ENCODE data around the gene EPG5. TPM values are rescaled to one million over a fixed set of nuclear protein-coding genes. Genes with fewer than 3 reads are reported as not detected.
"Not testable (repeated sequence)": the region's sequence is repeated elsewhere in the genome, so short reads cannot be mapped to it uniquely, and the experiment has no call there.

EPG5 gene
- total RNA-seq, 1 donor from 2014 or later = 29.0 TPM

GRCh38 chr18:45849529-45849928, 117.6 kb downstream of the EPG5 start:
- TF ChIP-seq CTCF (IDR thresholded peaks at IDR 0.05; ENCODE audit: insufficient read depth, low read depth, low read length) (no peak), EZH2 (IDR thresholded peaks at IDR 0.05; ENCODE audit: insufficient read depth, low read length) (no peak)
- DNase-seq (ENCODE audit: low read depth) = no peak
- no peak overlapping the region for H3K4me3 ChIP-seq (ENCODE audit: insufficient read depth, low read depth, low read length)
- H3K4me1 ChIP-seq (ENCODE audit: insufficient read depth, low read length) = peaks cover 3% of the 10 kb centered on the region
- Mint-ChIP-seq H3K27me3 (ENCODE audit: low read depth, unreplicated experiment) (no peaks in the 10 kb centered on the region), H3K27ac (ENCODE audit: unreplicated experiment) (no peak overlapping the region), H3K4me1 (ENCODE audit: low read depth, unreplicated experiment) (no peaks in the 10 kb centered on the region), H3K36me3 (ENCODE audit: low read depth, unreplicated experiment) (peaks cover 26% of the 10 kb centered on the region), H3K9me3 (ENCODE audit: unreplicated experiment) (no peaks in the 10 kb centered on the region), H3K4me3 (ENCODE audit: unreplicated experiment) (no peak overlapping the region)
- H3K27ac ChIP-seq (ENCODE audit: low read depth, low read length) = no peak overlapping the region
- FAIRE-seq = no peak
- no peaks in the 10 kb centered on the region for H3K79me2 ChIP-seq (ENCODE audit: insufficient read depth, low read length)
- no peak overlapping the region for H2AFZ ChIP-seq (ENCODE audit: low read depth, low read length)
- H3K9ac ChIP-seq (ENCODE audit: low read length) = no peak overlapping the region
- no peaks in the 10 kb centered on the region for H4K20me1 ChIP-seq (ENCODE audit: insufficient read depth, low read length)
- H3K9me3 ChIP-seq (ENCODE audit: insufficient read depth, low read depth, low read length) = no peaks in the 10 kb centered on the region
- peaks cover 26% of the 10 kb centered on the region for H3K36me3 ChIP-seq (ENCODE audit: insufficient read depth, low read length)
- no peak overlapping the region for H3K4me2 ChIP-seq (ENCODE audit: low read length)
- H3K27me3 ChIP-seq (ENCODE audit: insufficient read depth, low read length) = no peaks in the 10 kb centered on the region

GRCh38 chr18:45848643-45849042, 118.5 kb downstream of the EPG5 start:
- peaks cover 25% of the 10 kb centered on the region for H3K36me3 Mint-ChIP-seq (ENCODE audit: low read depth, unreplicated experiment)
- H3K4me1 ChIP-seq (ENCODE audit: insufficient read depth, low read length); H3K27me3 ChIP-seq (ENCODE audit: insufficient read depth, low read length); H3K4me1 Mint-ChIP-seq (ENCODE audit: low read depth, unreplicated experiment); H3K27me3 Mint-ChIP-seq (ENCODE audit: low read depth, unreplicated experiment); H3K79me2 ChIP-seq (ENCODE audit: insufficient read depth, low read length); H3K27ac ChIP-seq (ENCODE audit: low read depth, low read length); DNase-seq (ENCODE audit: low read depth); H3K27ac Mint-ChIP-seq (ENCODE audit: unreplicated experiment); H3K9ac ChIP-seq (ENCODE audit: low read length); H2AFZ ChIP-seq (ENCODE audit: low read depth, low read length); H3K4me3 Mint-ChIP-seq (ENCODE audit: unreplicated experiment); H3K4me2 ChIP-seq (ENCODE audit: low read length); H4K20me1 ChIP-seq (ENCODE audit: insufficient read depth, low read length); H3K9me3 Mint-ChIP-seq (ENCODE audit: unreplicated experiment); H3K4me3 ChIP-seq (ENCODE audit: insufficient read depth, low read depth, low read length); H3K9me3 ChIP-seq (ENCODE audit: insufficient read depth, low read depth, low read length); FAIRE-seq: not testable (repeated sequence)
- H3K36me3 ChIP-seq (ENCODE audit: insufficient read depth, low read length) = peaks cover 17% of the 10 kb centered on the region

GRCh38 chr18:45847119-45847518, 120.0 kb downstream of the EPG5 start:
- Histone ChIP-seq H3K36me3 (ENCODE audit: insufficient read depth, low read length) (peaks cover 7% of the 10 kb centered on the region), H3K27me3 (ENCODE audit: insufficient read depth, low read length) (no peaks in the 10 kb centered on the region), H3K4me2 (ENCODE audit: low read length) (no peak overlapping the region), H3K9me3 (ENCODE audit: insufficient read depth, low read depth, low read length) (no peaks in the 10 kb centered on the region), H3K4me1 (ENCODE audit: insufficient read depth, low read length) (peaks cover 3% of the 10 kb centered on the region), H4K20me1 (ENCODE audit: insufficient read depth, low read length) (no peaks in the 10 kb centered on the region), H3K4me3 (ENCODE audit: insufficient read depth, low read depth, low read length) (no peak overlapping the region), H2AFZ (ENCODE audit: low read depth, low read length) (no peak overlapping the region), H3K79me2 (ENCODE audit: insufficient read depth, low read length) (no peaks in the 10 kb centered on the region), H3K9ac (ENCODE audit: low read length) (no peak overlapping the region), H3K27ac (ENCODE audit: low read depth, low read length) (no peak overlapping the region)
- Mint-ChIP-seq H3K36me3 (ENCODE audit: low read depth, unreplicated experiment) (peaks cover 18% of the 10 kb centered on the region), H3K27ac (ENCODE audit: unreplicated experiment) (peak overlapping the region; percentile 22), H3K4me3 (ENCODE audit: unreplicated experiment) (no peak overlapping the region), H3K4me1 (ENCODE audit: low read depth, unreplicated experiment) (no peaks in the 10 kb centered on the region), H3K9me3 (ENCODE audit: unreplicated experiment) (no peaks in the 10 kb centered on the region), H3K27me3 (ENCODE audit: low read depth, unreplicated experiment) (no peaks in the 10 kb centered on the region)
- TF ChIP-seq CTCF (IDR thresholded peaks at IDR 0.05; ENCODE audit: insufficient read depth, low read depth, low read length) (no peak), EZH2 (IDR thresholded peaks at IDR 0.05; ENCODE audit: insufficient read depth, low read length) (no peak)
- DNase-seq (ENCODE audit: low read depth) (no peak), FAIRE-seq (no peak)
